ENCODE measurements around the gene WDFY2.

The WDFY2 gene

GRCh38 chr13:51659276-51660127, 75.2 kb downstream of the WDFY2 start:
- no peak overlapping the region for H3K4me3 ChIP-seq (ENCODE audit: low read depth, low read length)
- no peak for TF ChIP-seq CTCF (IDR thresholded peaks at IDR 0.05; ENCODE audit: low read depth, low read length)

DNA sequence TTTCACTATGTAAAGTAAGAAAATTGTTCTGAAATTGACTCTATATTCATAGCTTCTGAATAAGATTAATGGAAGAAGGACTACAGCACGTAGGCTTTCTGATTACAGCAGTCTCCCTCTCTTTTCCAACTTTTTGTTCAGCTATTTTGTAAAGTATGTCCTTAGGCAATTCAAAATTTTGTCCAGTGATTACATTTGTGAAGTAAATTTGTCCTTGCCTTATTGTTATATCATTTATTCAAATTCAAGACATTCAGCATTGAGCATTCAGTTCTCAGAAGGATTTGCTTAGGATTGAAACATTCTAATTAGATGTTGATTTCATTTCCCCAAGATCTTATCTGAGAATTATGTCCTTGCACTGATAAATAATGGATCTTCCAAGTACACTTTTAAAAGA, 76.6 kb downstream of the WDFY2 start:
- no peak for TF ChIP-seq CTCF (IDR thresholded peaks at IDR 0.05; ENCODE audit: low read depth, low read length)
- H3K4me3 ChIP-seq (ENCODE audit: low read depth, low read length): no peak overlapping the region

- no peak for TF ChIP-seq CTCF (IDR thresholded peaks at IDR 0.05; ENCODE audit: low read depth, low read length)
- no peak overlapping the region for H3K4me3 ChIP-seq (ENCODE audit: low read depth, low read length)
Measured at GRCh38 chr13:51663973-51664957, 80.0 kb downstream of the WDFY2 start.

DNA sequence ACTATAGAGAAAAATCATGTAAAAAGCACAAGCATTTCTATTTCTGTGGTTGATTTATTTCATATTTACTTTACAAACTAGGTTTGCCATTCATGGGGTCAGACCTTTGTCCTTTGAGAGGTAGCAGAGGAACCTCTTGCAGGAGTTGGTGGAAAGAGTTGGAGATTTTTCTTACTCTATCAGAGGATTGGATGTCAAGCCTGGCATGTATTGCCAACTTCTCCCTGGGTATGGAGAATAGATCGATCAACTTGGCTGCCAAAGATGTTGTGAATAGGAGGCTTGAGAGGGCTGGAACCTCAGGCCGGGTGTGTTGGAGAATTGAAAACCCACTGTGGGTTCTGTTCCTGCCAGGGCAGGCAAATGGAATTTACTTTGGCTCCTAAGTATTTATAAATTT, 81.2 kb downstream of the WDFY2 start:
- no peak for TF ChIP-seq CTCF (IDR thresholded peaks at IDR 0.05; ENCODE audit: low read depth, low read length)
- H3K4me3 ChIP-seq (ENCODE audit: low read depth, low read length): no peak overlapping the region

- no peak for TF ChIP-seq CTCF (IDR thresholded peaks at IDR 0.05; ENCODE audit: low read depth, low read length)
- H3K4me3 ChIP-seq (ENCODE audit: low read depth, low read length): no peak overlapping the region
Measured at GRCh38 chr13:51666374-51666773, 82.1 kb downstream of the WDFY2 start.

DNA sequence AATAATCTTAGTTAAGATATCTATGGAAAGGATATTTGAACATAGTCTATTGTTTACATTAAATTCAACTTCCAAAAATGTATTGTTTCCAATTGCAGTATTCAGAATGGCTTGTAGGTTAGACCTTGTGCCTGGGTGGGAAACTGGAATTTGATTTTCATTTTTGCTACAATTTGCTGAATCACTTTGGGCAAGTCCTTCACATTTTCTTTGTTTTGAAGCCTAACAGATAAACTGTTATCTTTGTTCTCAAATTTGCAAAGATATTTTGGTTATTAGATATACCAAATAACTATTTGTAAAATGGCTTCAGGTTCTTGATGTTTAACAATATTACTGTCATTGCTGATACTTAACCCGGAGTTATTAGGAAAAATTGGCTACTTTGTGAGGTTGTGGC, 82.6 kb downstream of the WDFY2 start:
- H3K4me3 ChIP-seq (ENCODE audit: low read depth, low read length): no peak overlapping the region
- no peak for TF ChIP-seq CTCF (IDR thresholded peaks at IDR 0.05; ENCODE audit: low read depth, low read length)
